HG02610 (cell line): Measurements from ENCODE around the gene RERG.

ENCODE experiments used
- ATAC-seq: cut with Tn5 transposase; IDR thresholded peaks from one replicate; pipeline ENCODE4 v1.9.1; 2021; ENCODE audit warnings: mild to moderate bottlenecking, moderate library complexity; ENCODE audit not compliant: unreplicated experiment

Gene RERG

DNA sequence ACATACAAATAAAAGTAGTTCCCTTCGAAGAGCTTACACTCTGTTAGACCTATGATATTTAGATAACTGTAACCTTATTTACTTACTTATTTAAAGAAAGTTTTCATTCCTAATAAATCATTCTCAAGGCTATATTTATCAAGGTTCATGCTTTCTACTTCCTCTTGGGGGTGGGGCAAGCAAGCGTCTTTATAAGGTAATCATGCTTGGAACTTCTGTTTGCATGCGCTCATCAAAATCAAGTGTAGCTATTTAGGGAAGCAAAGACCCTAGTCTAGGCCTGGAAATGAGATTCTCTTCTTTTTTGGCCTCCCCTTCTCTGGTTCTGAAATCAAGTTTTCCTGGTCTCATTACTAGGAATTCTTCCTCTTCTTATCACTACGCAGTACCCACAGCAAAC lies 766 bp downstream of the RERG start:
- no peak for ATAC-seq

DNA sequence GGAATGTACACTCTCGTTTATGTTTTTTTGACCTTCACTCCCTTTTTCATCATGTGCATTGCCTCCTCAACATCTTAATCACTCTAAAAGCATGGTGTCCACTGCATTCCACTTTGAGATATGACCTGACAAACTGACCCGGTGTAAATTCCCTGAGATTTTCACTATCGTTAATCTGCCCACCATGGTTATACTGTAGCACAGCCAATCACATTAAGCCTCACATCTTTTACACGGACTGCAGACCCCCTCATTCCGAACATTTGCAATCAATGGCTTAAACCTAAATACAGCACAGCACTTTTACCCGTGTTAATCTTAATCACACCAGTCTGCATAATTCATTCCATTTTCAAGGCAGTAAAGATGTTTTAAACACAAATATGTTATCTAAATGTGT lies 2.4 kb downstream of the RERG start:
- ATAC-seq: no peak

DNA sequence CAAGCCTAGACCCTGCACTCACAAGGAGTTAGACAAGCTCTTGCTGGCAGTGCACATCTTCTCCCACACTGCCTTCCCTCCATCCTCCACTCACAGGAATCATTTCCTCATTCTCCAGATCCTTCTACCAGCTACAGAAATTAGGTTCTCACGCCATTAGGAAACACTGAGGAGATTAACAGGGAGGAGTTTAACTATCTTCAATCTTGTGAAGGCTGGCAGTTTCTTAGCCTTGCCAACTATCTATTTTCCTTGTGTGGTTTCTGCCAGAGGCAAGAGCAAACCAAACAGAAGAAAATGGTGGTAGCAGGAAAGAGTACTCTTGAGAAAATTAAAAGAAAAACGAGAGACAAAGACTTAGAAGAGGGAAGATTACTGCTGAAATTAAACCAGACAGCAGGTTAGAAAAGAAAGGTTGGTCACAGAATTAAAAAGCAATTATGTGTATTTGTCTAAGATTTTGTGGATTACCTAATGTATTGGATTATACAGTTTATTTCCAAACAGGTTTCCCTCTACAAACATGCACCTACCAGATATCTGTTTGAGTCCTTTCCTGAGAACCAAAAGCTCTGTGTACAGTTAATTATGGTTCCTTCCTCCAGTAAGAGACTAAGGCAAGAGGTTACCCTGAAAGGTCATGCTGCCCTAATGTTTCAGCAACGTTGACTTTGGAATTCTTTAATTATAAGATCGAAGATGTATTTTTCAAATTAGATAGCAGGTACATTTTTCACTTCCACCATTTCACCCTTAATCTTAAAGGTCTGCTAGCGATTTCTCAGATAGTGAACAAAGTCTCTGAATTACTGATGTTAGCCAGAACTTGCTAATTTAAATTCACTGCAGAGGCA lies 5.0 kb downstream of the RERG start:
- ATAC-seq: no peak

DNA sequence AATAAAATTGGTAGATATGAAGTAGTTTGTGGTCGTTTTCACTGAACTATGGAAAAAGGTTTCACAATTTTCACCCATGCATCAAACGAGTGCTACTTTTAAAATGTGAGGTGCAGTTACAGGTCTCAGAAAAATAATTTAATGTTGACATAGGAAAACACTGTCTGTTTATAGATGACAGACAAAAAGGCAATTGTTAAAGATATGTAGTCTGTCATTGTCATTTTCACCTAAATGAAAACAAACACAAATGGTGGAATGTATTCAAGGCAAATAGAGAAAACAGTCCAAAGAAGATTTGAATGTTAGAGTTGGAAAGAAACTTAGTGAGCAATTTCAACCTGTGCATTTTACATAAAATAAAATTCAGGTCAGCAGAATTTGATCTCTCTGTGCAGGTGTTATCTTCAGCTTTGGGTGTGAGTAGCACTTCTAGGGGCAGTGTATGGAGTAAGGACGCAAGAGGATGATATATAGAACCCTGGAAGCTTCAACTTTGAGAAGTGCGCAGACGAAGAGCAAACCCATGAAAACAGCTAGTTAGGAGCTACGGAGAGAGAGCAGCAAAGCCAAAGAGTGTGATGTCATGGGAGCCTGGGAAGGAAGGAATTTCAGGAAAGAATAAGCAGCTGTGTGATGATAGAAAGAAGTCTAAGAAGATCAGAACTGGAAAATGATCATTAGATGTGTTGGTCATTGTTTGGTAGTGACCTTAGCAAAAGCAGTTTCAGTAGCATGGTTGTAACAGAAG lies 6.2 kb downstream of the RERG start:
- no peak for ATAC-seq

DNA sequence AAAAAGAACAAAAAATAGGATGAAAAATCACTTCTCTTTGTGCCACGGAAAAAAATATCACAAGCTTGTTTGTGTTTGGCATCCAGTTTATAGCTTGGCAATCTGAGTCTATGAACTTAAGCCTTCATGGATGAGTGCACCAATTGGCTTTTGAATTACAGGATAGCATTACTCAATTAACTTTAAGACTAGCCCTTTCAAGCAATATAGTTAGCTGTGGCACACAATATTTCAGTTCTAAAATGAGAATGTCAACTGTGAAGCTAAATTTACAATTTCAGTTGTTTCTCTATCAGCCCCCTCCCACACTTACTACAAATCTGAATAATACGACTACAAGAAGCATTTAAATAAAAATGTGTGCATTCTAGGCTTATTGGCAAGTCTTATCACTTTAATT lies 8.3 kb downstream of the RERG start:
- no peak for ATAC-seq

DNA sequence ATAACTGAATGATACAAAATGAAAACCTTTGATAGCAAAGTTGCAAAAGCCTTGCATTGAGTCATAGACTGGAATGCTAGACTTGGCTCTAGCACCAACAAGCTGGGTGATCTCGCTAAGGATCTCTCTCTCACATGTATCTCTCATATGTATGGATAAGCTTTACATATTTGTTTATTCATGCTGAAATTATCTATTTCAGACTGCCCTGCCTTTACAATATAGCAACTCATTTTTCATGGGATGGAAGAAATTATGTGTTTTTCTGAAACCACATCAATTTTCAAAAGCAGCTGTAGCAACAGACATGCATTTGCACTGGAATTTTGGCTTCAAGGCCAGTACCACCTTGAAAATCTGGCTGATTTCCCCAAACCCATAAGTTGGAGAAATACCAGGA lies 11.4 kb downstream of the RERG start:
- ATAC-seq: no peak

DNA sequence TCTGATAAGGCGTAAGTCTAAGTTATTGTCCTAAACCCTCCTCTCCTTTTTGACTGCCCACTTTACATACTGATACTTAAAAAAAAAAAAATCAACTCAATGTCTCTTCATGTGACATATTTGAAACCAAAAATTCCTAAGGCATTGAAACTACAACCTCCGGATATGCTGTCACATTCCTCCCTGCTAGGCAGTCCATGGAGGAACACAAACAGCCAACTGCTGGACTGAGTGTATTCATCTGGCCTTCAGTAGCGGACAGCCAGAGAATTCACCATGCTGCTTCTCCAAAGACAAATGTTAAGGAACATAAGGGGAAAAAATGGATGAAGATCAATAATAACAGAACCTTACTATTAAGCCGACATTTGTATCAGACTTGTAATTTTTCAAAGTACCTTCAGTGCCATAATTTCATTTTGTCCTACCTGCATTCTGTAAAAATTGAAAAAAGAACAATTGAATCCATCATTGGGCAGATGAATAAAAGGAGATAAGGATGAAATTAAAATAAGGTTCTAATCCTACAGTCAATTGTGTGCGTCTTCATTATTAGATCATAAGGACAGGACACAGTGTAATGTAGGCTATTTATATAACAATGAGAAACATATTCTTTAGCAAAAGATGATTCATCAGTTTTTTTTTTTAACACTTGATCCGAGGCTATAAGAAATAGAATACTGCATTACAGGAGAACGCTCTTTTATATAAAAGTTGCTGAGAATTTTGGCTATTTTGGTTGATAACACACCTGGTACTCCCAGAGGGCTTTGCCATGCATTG lies 12.2 kb downstream of the RERG start:
- no peak for ATAC-seq

DNA sequence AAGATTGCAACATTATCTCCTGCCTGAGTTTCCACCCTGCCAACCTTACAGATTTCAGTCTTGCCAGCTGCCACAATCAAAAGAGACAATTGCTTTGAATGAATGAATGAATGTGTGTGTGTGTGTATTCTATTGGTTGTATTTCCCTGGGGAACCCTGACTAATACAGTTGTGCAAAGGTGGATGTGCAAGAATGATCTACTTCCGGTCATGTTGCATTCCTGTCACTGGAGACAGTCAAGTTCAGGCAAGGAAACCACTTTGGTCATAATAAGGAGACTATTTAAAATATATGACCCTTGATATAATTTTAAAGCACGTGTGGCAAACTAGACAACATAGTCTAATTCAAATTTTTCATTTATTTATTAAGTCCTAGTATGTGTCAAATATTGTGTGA lies 13.1 kb downstream of the RERG start:
- no peak for ATAC-seq

DNA sequence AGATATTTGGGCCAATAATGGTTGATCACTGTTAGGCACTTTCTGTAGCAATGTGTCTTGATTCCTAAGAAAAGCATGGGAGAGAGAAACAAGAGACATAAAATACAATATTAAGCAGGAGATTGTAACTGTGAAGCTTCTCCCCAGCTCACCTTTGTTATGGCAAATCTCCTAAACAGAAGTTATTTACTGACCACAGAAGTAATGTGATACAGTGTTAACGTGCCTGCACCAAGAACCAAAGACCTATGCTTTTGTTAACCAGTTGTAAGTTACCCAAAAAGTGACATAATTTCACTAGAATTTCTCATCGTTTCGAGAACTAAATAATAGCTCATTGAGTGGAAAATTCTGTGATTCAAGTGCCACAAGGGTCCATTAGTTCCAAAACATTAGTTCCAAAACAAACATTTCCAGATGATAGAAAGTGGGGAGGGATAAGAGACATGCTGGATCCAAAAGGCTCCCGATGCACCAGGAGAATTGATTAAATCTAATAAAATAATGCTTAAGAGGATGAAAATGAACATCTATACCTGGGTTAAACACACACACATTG lies 14.3 kb downstream of the RERG start:
- no peak for ATAC-seq

DNA sequence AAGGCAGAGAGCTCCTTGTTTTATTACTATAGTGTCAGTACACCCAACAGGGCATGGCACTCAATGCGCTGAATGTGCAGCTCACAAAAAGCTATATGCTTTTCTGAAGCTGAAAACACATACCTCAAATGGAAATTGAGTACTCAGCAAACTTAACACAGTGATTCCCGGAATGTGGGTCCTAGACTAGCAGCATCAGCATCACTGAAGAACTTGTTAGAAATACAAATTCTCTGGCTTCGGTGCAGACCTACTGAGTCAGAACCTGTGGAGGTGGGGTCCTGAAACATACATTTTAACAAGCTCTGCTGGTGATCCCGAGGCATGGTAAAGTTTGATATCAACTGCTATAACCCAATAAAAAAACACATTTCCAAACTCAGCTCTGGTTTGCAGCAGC lies 14.9 kb downstream of the RERG start:
- ATAC-seq: no peak

DNA sequence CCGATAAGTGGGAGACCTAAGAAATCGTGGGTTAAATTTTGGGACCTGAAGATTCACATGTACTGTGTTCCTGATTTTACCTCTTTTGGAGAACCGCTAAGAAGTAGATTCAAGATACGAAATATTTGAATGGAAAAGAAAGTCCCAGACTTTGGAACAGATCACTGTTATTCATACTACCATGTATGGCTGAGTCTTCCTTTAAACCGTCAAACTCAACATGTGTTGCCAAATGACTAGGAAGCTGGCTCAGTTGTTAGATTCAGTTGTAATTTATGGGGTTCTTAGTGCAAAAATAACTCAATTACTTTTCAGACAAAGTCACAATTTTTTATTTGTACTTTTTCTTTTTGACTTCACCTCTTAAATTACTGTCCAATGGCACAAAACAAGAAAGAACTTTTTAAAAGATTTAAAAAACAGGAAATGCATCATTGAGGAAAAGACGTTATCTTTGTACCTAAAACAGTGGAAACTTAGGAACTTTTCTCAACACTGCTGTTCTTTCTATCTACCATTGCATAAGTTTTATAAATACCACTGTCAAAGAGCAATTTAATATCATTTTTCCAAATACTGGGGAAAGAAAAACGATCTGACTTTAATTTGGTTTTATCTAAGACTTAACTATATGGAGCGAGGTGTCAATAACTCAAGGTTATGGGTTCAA lies 15.7 kb downstream of the RERG start:
- ATAC-seq: no peak

DNA sequence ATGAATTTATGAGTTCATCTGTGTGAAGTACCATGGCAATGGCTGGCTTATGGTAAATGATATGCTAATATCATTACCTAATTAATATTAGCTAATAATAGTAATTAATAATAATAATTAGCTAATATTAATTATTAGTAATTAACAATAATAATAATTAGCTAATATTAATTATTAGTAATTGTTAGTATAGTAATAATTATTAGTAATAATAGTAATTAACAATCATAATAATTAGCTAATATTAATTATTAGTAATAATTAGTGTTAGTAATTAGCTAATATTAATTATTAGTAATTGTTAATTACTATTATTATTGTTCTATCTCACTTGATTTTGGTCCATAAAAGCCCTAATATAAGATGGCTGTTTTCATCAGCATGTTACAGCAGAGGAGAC lies 19.8 kb downstream of the RERG start:
- ATAC-seq: no peak

DNA sequence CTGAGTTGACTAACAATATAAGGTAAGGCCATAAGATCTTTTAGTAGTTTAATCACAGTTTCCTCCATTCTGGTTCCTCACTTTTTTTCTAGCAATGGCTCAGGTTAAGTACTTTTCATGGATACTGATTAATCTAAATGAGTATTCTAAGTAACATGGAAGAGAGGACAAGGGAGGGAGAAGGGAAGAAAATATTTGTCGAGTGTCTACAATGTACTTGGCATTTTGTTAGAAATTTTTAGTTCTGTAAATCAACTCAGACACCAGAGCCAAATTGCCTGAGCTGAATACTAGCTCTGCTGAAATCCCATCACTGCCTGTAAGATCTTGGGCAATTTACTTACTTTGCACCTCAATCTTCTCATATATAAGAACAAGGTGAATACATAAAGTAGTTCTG lies 20.2 kb downstream of the RERG start:
- ATAC-seq: no peak

DNA sequence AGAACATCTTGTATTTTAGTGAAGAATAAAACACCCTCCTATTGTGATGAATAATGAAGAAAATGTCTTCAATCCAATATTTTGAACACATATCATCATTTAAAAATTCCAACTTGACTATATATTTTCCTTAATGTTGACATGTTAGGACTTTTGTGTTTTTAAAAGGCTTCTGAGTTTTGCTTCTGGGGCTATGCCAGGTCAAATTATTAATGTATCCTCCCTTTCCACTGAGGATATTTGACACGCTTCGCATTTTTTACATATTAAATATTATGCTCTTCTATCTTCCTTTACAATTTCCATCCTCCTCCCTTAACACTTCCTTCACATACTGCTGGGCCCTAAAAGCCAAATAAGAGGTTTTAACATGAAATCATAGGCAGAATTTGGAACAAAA lies 20.6 kb downstream of the RERG start:
- no peak for ATAC-seq

DNA sequence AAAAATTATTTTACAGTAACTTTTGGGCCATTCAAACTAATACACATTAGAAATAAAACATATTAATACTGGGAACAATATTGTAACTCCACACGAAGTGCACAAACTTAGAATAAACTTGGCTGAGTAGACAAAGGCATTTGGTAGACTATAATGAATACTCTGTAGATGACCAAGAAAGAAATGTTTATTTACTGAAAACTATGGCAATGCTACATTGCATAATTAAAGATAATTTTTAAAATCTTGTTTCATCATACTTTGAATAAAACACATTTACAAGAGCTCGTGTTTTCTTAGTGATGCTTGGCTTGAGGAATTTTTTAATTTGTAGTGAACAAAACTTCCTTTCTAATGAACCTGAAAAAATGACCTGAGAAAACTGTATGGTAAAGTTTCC lies 21.3 kb downstream of the RERG start:
- ATAC-seq: no peak

DNA sequence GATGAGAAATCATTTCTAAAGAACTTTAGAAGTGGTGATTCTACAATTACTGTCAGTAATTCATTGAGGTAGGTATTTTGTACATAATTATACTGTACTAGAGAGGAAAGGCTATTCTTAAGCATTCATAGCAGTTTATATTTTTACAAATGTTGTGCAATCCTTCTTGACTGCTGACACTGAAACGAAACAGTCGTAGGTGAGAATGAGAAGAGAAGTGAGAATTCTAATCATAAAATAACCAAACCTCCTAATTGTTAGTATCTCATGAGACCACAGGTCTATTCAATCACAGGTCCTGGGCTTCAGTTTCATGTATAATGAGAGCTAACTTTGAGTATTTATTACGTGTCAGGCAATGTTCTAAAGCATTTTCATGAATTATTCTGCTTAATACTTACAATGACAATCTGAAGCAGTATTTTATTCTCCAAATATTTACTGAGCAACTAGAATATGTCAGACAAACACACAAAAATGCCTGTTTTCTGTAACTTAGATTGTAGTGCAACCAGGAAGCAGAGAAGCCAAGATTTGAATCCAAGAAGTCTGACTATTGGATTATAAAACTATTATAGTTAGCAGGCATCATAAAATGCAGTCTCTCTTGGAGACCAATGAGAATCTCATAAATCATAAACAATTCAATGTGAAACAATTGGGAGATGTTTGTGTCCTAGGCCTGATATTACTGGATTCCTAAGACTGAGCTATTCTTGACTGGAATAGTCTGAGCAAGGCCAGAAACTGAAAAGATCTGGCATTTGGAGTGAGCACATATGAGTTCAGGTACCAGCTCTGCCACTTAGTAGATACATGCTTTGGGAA lies 24.3 kb downstream of the RERG start:
- no peak for ATAC-seq

DNA sequence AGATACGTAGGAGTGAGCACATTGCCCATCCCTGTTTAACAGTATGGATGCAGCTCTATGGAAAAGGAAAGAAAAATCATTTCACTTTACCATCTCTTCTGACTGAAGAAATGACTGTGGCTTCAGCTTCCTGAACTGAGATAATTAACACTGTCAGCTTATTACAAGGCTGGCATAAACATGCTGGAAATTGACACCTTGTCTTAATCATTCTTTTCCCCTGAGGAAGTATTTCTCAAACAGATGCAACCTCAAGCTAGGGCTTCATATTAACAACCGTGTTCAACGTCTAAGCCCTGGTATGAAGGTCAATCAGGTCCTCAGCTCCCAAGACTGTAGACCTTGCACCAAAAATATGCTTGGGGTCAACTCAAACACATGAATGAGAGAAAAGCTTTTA lies 25.0 kb downstream of the RERG start:
- ATAC-seq: no peak

DNA sequence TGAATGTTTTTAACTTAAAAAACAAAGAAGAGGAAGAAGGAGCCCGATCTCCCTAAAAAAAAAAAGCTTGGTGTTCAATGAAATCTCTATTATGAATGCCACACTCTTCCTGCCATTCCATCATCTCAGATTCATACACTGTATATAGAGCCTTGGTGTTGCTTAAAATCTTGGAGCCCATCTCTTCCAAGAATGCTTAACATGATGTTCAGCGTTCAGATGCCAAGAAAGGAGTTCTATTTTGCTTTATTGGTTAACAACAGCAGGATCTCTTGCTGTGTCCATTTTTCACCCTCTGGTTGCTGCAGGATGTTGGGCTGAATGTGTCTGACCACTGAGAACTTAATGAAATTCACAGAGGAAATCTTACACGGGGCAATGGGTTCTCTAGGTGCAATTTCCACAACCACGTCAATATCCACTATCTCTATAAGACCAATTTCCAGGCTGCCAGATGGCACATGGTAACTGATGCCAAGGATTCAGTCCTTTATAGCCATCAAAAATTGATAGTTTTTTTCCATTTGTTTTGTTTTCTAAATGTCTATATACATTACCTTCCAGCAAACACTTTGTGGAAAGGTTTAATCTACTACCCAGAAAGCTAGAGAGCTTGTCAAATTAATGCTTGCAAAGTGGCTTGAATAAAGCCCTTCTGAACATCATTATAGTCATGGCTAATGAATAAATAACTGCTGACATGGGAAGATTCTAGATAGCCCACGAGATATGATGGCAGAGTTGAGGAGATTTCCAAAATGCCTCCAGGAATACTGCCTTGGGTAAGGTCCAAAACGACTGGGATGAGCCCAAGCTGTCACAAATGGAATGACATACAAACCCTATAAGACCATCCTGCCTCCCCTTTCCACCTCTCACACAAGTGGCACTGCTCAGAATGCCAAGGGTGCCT lies 26.5 kb downstream of the RERG start:
- ATAC-seq: no peak

DNA sequence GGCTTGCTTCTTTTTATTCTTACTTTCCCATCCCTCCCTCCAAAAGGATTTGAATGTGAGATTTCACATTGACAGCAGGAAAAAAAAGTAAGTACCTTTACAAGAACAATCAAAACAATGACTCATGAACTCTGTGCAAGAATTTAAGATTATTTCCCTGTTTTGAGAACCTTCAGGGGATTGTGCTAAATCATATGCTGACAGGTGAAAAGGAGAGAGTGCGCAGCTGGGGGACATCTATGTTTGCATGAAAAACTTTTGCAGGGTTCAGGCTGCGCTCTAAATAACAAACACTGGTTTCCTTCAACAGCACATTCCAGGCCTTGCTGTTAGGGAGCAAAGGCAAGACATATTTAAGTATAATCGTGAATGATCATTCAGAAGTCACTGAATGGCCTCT lies 27.3 kb downstream of the RERG start:
- no peak for ATAC-seq
